NCI-H2107 (cell line): Measurements from ENCODE around the gene QSOX1.

ENCODE experiments used
- DNase-seq: peaks from one replicate; lab custom pipeline; 2025; lab: John Stamatoyannopoulos, UW

QSOX1 gene

DNA sequence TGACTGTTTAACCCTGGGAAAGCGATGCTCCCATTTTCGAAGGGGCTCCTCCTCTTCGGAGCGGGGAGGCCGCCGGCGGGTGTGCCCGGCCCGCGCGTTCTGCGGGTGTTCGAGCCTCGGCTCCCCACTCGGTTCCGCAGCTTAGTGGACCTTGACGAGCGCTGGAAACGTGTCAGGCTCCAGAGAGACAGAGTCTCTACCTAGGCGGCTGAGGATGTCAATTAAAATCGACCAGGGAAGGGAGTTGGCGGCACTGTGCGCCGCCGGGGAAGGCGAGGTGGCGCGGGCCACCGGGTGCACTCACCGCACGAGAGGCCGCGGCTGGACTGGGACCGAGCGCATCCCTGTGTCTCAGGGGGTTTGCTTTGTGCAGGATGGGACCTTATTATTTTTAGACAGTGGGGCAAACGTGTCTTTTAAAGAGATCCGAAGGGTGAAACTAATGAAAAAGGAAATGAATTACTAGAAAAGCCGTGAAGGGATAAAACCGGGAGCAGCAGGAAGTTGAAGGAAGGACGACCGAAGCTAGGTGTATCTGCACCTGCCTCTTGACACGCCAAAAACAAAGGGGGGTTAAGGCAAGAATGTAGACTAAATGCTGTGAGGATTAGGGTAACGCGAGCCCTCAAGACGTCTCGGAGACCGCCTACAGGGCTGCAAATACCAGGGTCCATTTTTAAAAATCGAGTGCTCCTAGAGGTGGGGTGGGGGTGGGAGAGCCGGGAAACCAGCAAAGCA, 81.0 kb downstream of the QSOX1 start:
- no peak for DNase-seq

DNA sequence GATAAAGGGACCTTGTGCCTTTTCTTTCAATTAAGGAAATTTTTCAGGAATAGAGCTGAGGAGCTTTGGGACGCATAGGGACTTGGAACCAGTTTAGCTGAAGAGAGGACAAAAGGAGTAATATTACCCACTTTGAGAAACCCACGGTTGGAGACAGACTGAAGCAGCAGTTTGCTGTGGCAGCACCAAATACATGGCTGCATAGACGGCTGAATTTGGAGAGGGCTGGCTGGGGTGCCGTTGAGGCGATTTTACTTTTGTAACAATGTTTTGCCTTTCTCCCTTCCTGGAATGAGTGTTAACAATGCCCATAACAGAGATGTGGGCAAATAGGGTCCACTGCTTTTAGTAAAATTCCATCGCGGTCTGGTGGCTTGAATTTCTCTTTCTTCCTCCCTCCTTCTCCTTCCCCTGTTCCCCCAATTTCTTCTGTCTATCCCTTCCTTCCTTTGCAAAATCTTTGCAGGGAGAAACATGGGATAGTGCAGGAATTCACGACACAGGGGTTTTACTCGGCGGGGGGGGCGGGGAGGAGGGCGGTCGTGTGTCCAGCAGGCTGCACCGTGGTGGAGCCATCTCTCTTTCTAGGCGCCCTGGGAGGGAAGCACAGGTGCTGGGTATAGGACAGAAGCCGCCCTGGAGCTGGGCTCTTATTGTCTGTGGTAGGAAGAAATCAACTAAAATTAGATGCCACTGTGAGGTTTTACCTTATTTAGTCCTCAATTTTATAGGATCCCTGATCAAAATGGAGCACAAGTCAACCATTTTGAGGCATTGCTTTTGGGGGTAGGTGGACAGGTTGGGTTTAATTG, 82.2 kb downstream of the QSOX1 start:
- DNase-seq, result no peak

DNA sequence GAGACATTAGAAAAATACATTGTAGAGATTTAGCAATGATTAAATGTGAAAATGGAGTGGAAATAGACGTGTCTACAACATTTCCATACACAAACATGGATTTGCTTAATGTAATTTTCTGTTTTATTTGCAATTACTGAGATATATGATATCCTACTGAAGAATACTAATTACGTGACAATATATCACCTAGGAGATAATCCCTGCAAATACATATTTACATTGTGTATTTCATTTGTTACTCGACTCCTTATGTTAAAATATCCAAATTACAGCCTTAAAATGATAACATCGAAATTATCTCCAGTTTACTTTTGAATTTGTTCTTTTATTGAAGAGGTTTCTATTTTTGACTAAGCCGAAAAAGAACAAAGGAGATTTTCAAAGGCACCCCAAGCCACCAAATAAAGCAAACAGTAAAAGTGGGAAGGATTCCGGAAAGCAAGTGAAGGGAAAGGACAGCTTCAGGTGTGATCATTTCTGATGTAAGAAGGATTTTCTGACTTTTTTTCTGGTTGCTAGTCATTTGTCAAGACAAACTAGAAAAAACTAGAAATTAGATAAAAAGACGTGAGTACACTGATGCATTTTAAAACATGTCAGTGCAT, 83.3 kb downstream of the QSOX1 start:
- DNase-seq, result no peak

GRCh38 chr1:180238675-180239074, 84.0 kb downstream of the QSOX1 start:
- no peak for DNase-seq

GRCh38 chr1:180239145-180240096, 84.8 kb downstream of the QSOX1 start:
- DNase-seq, result no peak

GRCh38 chr1:180241716-180242544, 87.3 kb downstream of the QSOX1 start:
- no peak for DNase-seq

DNA sequence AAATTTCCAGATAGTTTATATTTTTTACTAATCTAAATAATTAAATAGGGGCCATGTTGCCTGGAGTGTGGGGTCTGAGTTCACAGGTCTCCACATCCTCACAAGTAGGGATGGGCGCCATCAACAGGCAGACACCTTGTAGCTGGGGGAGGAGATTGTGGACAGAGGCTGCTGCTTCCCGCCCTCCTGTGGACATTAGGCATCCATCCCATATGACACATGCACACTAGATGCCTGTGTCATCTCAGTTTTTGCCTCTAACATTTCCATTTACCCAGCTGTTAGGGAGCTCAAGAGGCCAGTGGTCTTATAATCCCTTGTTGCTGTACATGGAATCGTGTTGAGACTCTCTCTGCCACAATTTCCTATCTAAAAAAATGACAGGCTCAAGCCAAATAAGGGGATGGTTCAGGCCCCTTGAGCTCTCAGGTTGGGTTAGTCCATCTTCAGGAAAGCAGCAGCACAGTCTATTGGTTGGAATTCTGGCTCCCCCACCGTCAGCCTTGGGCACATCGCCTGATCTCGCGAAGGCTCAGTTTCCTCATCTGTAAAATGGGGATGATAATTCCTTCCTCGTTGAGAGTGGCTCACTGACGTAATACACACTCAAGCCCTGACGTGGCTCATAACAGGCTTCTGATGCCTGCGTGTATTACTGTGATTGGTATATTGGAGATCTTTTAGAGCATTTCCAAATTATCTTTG, 89.0 kb downstream of the QSOX1 start:
- DNase-seq, result no peak

- DNase-seq, result no peak
These were observed 90.2 kb downstream of the QSOX1 start for GRCh38 chr1:180244840-180245239.

- DNase-seq, result no peak
These were observed 91.9 kb downstream of the QSOX1 start for GRCh38 chr1:180246579-180246978.

- DNase-seq, result no peak
These were observed 92.4 kb downstream of the QSOX1 start for GRCh38 chr1:180247061-180247460.

GRCh38 chr1:180247580-180247979, 92.9 kb downstream of the QSOX1 start:
- DNase-seq, result no peak

DNA sequence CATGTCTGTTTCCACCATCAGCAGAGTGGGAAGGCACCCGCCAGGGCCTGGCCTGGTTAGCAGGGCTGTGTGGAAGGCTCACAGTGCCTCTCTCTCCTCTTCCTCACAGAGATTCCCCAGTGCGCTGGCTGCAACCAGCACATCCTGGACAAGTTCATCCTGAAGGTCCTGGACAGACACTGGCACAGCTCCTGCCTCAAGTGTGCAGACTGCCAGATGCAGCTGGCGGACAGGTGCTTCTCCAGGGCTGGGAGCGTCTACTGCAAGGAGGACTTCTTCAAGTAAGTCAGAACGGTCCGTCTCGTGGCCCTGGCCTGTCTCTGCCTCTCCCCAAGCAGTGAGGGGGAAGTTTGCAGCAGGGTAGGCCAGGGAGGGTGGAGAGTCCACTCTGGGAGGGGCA, 93.5 kb downstream of the QSOX1 start:
- DNase-seq, result no peak

DNA sequence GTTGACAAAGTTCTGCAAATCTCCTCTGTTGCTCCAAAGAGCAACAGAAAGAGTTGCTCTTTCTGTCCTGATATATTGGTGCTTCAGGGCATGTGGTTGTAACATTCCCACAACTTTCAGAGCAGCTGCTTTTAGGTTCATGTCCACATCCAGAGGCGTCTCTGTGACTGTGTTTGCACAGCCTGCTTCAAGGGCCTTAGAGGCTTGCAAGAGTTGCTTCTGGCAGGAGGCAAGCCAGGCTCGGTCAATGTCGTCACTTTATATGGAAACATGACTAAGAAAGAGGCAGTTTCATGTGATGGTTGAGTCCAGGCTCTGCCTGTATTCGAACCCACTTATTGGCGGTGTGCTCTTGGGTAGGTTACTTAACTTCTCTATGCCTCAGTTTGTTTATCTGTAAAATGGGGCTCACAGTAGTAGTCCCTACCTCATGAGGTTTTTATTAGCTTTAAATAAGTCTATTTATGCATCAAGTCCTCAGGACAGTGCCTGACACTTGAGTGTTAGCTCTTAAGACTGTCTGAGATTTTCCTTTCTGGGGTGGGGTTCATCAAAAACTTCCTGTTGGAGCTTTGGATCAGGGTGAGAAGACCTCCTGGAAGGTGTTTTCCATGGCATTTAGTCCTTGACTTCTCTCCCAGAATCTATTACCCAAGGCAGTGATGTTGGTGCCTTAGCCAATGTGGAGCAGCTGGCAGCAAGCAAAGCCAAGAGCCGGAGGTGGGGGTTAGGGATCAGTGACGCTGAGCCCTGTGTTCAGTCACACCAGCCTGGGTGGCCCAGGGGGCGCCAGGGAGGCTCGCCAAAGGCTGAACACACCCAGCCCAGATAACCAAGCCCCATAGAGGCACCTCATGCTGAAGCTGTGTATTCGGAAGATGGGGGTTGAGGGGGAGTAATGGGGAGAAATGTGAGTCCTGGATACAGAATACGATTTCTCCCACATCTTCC, 94.3 kb downstream of the QSOX1 start:
- no peak for DNase-seq

DNA sequence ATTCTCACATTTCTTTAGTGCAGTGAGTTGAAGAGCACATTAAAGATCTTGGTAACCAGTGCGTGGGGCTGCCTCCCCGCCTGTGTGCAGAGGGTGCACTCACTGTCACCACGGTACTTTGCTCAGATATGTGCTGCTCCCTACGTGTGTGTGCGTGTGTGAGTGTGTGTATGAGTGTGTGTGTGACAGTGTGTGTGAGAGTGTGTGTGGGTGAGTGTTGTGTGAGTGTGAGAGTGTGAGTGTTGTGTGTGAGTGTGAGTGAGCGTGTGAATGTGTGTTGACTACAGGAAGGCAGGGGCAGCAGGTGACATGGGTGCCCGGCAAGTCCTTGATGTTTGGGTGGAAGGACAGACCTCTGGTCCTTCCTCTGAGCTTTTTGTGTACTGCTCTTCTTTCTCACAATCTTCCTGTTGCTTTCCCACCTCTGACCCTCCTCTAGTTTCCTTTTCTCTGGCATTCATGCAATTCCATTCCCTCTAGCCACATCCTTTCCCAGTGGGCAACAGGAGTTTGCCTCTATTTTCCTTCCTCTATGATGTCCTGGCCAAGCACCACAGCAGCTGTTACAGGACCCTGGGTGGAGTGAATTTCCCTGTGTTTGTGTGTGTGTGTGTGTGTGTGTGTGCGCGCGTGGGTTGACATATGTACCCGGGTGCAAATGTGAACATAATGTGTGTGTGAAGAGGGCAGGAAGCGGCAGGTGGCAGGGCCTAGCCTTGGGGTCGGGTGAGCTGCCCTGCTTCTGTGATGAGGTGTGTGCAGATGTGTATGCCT, 95.2 kb downstream of the QSOX1 start:
- DNase-seq, result no peak

- no peak for DNase-seq
These were observed 95.8 kb downstream of the QSOX1 start for GRCh38 chr1:180250499-180250770.

DNA sequence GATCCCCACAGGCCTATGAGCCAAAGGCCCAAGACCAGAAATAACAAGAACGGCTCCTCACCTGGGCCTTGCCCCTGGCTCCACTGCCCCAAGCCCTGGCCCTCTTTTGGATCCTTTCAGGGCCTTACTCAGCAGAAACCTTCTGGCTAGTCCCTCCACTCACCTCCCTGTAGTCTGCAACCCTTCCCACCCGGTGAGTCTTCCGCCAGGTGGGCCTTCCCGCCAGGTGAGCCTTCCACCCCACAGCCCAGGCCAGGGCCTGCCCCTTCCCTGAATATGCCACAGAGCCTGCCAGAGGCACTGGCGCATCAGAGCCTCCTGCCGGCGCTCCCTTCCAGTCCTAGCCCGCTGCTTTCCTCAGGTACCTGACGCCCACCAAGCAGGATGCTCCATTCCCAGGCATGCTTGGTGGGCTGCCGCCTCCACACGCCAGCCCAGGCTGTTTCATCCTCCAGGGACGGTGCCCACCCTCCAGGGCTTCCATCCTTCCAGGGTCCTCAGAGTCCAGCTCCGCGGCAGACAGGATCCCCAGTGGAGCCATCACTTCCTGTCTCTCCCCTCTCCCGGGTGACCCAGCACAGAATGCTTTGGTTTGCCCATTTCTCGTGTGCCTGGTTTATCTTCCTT, 96.3 kb downstream of the QSOX1 start:
- DNase-seq, result no peak

GRCh38 chr1:180251526-180252305, 97.0 kb downstream of the QSOX1 start:
- no peak for DNase-seq
